HepG2 (cell line): ENCODE data around the gene PMEPA1. TPM values are rescaled to one million over a fixed set of nuclear protein-coding genes. Genes with fewer than 3 reads are reported as not detected.

ENCODE experiments used
- ATAC-seq: fragments of 200-7000 bp; cut with Tn5 transposase; 3 replicates; pipeline ENCODE4 v1.9.1; 2020; ENCODE audit warnings: mild to moderate bottlenecking, moderate library complexity
- BruUV-seq: library from RNA; stranded (reverse); fragments of 400-500 nt; replicated peaks from 2 replicates; lab custom pipeline; 2021; lab: Mats Ljungman, UMichigan
- CTCF ChIA-PET: fragments of 300-600 bp; formaldehyde crosslinking; extraction: SDS; loops from one replicate; lab custom pipeline; 2021; ENCODE audit warnings: low total read pairs, inconsistent platforms, low intra/inter-chr PET ratio; lab: Yijun Ruan, JAX
- POLR2A ChIA-PET: fragments of 350-600 bp; sonication (Branson Sonifier 250); formaldehyde crosslinking; loops from one replicate; lab custom pipeline; 2020; ENCODE audit warnings: antibody characterized with exemption, inconsistent platforms; lab: Yijun Ruan, JAX
- DNase-seq: peaks from one replicate; pipeline ENCODE4 v3.0.0-alpha.2; 2015; ENCODE audit warnings: low spot score
- FAIRE-seq: peaks from 3 replicates; lab custom pipeline; 2011; peaks lifted over from hg19 to GRCh38; lab: Jason Lieb, UNC
- H2AFZ ChIP-seq: one replicate; pipeline ENCODE4 v1.6.1; 2011; ENCODE audit warnings: low read length, inconsistent platforms
- H3K27ac ChIP-seq: fragments of 300-600 bp; 3 replicates; pipeline ENCODE4 v1.8.0; 2011; ENCODE audit warnings: mixed run types, mild to moderate bottlenecking, mixed read lengths, low read length, inconsistent platforms; ENCODE audit not compliant: insufficient read depth; ENCODE audit errors: extremely low read length
- H3K27me3 ChIP-seq, 2 experiments: fragments of 200-600 bp in 1 of 2; 2 replicates in 1 of 2; 3 replicates in 1 of 2; pipeline versions ENCODE4 v1.6.0 to v1.8.0; 2011; ENCODE audit warnings: low read length in 2 of 2, mild to moderate bottlenecking in 2 of 2, moderate library complexity in 2 of 2, inconsistent platforms in 1 of 2; ENCODE audit not compliant: insufficient read depth in 2 of 2, control insufficient read depth in 1 of 2
- H3K36me3 ChIP-seq, 2 experiments: fragments of 200-600 bp in 1 of 2; replicated peaks in 1 of 2; 2 replicates in 1 of 2; 3 replicates in 1 of 2; pipeline versions ENCODE4 v1.5.1 to v1.8.0; 2011; ENCODE audit warnings: low read length in 2 of 2, inconsistent platforms in 1 of 2; ENCODE audit not compliant: insufficient read depth in 2 of 2, control insufficient read depth in 1 of 2
- H3K4me1 ChIP-seq: 2 replicates; pipeline ENCODE4 v1.5.1; 2012; ENCODE audit warnings: low read length, inconsistent platforms; ENCODE audit not compliant: insufficient read depth
- H3K4me2 ChIP-seq: 2 replicates; pipeline ENCODE4 v1.6.0; 2011; ENCODE audit warnings: low read depth, low read length, inconsistent platforms
- H3K4me3 ChIP-seq, 3 experiments: fragments of 200-600 bp in 1 of 3; sonication (generic), shearing (Covaris generic) in 1 of 3; replicated peaks in 1 of 3; 2 replicates each; pipeline ENCODE4 v1.5.1; 2011 to 2016; ENCODE audit warnings: low read length in 3 of 3, inconsistent platforms in 2 of 3, low read depth in 2 of 3, mild to moderate bottlenecking in 2 of 3, control low read depth in 1 of 3, mixed read lengths in 1 of 3; ENCODE audit not compliant: insufficient read depth in 1 of 3
- H3K79me2 ChIP-seq: one replicate; pipeline ENCODE4 v1.6.1; 2011; ENCODE audit warnings: low read length, inconsistent platforms; ENCODE audit not compliant: insufficient read depth
- H3K9ac ChIP-seq: 2 replicates; pipeline ENCODE4 v1.6.0; 2011; ENCODE audit warnings: mild to moderate bottlenecking, low read depth, low read length, inconsistent platforms; ENCODE audit not compliant: insufficient read depth
- H3K9me3 ChIP-seq: 2 replicates; pipeline ENCODE4 v1.5.1; 2012; ENCODE audit warnings: mild to moderate bottlenecking, low read length
- H4K20me1 ChIP-seq: 2 replicates; pipeline ENCODE4 v1.6.0; 2011; ENCODE audit warnings: inconsistent platforms, mild to moderate bottlenecking, low read length, moderate library complexity; ENCODE audit not compliant: insufficient read depth
- BCL6 ChIP-seq: IDR thresholded peaks from 2 replicates; pipeline ENCODE4 v1.6.1; 2016; ENCODE audit warnings: missing genetic modification reagents, missing compliant biosample characterization
- CHCHD3 ChIP-seq: sonication (generic); formaldehyde crosslinking; IDR thresholded peaks from 2 replicates; pipeline ENCODE4 v1.8.0; 2022; ENCODE audit warnings: mild to moderate bottlenecking, missing genetic modification reagents, moderate library complexity
- REXO4 ChIP-seq: sonication (generic); formaldehyde crosslinking; IDR thresholded peaks from 2 replicates; pipeline ENCODE4 v1.8.0; 2022; ENCODE audit warnings: missing genetic modification reagents, mild to moderate bottlenecking, borderline replicate concordance
- SUZ12 ChIP-seq: fragments of 150-350 bp; IDR thresholded peaks from 2 replicates; pipeline ENCODE4 v1.6.1; 2014; ENCODE audit warnings: low read depth, low read length
- THYN1 ChIP-seq: sonication (generic); formaldehyde crosslinking; IDR thresholded peaks from 2 replicates; pipeline ENCODE4 v1.8.1; 2023; ENCODE audit warnings: low read depth, mild to moderate bottlenecking, moderate library complexity, missing genetic modification reagents, borderline replicate concordance
- ZHX1 ChIP-seq: sonication (generic); formaldehyde crosslinking; IDR thresholded peaks from 2 replicates; pipeline ENCODE4 v1.8.1; 2022; ENCODE audit warnings: low read depth, mild to moderate bottlenecking, missing genetic modification reagents
- ZNF234 ChIP-seq: sonication (generic); formaldehyde crosslinking; conservative IDR thresholded peaks from 2 replicates; pipeline ENCODE4 v1.5.1; 2020; ENCODE audit warnings: mild to moderate bottlenecking, missing genetic modification reagents
- ZNF704 ChIP-seq: sonication (generic); formaldehyde crosslinking; IDR thresholded peaks from 2 replicates; pipeline ENCODE4 v1.8.1; 2023; ENCODE audit warnings: mild to moderate bottlenecking, inconsistent platforms, moderate library complexity, missing genetic modification reagents, borderline replicate concordance
- ZNF720 ChIP-seq: sonication (generic); formaldehyde crosslinking; IDR thresholded peaks from 2 replicates; pipeline ENCODE4 v1.4.0; 2020; ENCODE audit warnings: missing genetic modification reagents
- WGBS: methylation state at CpG from one replicate; pipeline ENCODE4 v1.1.6; 2017; ENCODE audit warnings: low lambda C conversion rate; 5-methylcytosine and 5-hydroxymethylcytosine counted together
- in situ Hi-C: cut with HindIII; loops from 2 replicates; pipeline ENCODE4 v1.10.0; 2017; ENCODE audit warnings: low pct_unique_long_range_greater_than_20kb; ENCODE audit not compliant: extremely low pct_ligation_motif_present
- intact Hi-C: fragments of 100-400 bp; cut with micrococcal nuclease; formaldehyde crosslinking; loops from one replicate; pipeline ENCODE4 v1.10.0; 2022; ENCODE audit not compliant: unreplicated experiment
- polyA plus RNA-seq, 8 experiments: library from polyadenylated mRNA; depleted of rRNA in 3 of 8; stranded (reverse) in 7 of 8; unstranded in 1 of 8; fragments of >200 nt; fragmentation: Illumina TruSeq in 4 of 8; extraction: Trizol in 4 of 8; gene quantifications; 2 replicates each; pipeline versions ENCODE4 v1.2.1 to v1.2.3, GENCODE V29; 2011 to 2016; ENCODE audit warnings: low read depth in 4 of 8, missing spikeins in 1 of 8, mixed read lengths in 1 of 8; ENCODE audit not compliant: insufficient read depth in 1 of 8
- total RNA-seq, 5 experiments: library from RNA; depleted of rRNA; stranded (reverse); fragments of >200 nt; fragmentation: Illumina TruSeq; extraction: Trizol; gene quantifications; 2 replicates each; pipeline ENCODE4 v1.2.3, GENCODE V29; 2016; ENCODE audit warnings: low read depth in 1 of 5

PMEPA1 gene
- total and polyA plus RNA-seq, 2 of the 13 experiments (the other 11 are each of a cell fraction or from before 2014, with no cell fraction given) = not detected

- TF ChIP-seq REXO4 (no peak), ZNF234 (CRISPR knock-in tag) (no peak), THYN1 (CRISPR knock-in tag) (no peak), ZNF704 (CRISPR knock-in tag) (no peak), CHCHD3 (CRISPR knock-in tag) (no peak), BCL6 (CRISPR knock-in tag) (no peak), SUZ12 (no peak), ZNF720 (CRISPR knock-in tag) (no peak), ZHX1 (no peak)
- TF ChIP-seq, all 625 proteins: peak for 0
- POLR2A ChIA-PET = no interaction called here
- no peak overlapping the region for H2AFZ ChIP-seq
- H3K9ac ChIP-seq = no peak overlapping the region
- peaks cover 23 to 78% of the 10 kb centered on the region in 2 experiments for H3K27me3 ChIP-seq
- H3K4me2 ChIP-seq = no peak overlapping the region
- no peak overlapping the region for H3K27ac ChIP-seq
- DNase-seq (no peak), ATAC-seq (no peak), FAIRE-seq (no peak)
- no peaks in the 10 kb centered on the region for H3K9me3 ChIP-seq
- intact Hi-C loops = no loop called here
- in situ Hi-C loops = loop anchor here (5.0 kb wide), 1 partner anchor 528 kb away; no protein-coding TSS in a partner anchor
- no peaks in the 10 kb centered on the region for H3K36me3 ChIP-seq
- CTCF ChIA-PET = no interaction called here
- no peaks in the 10 kb centered on the region for H3K4me1 ChIP-seq
- peaks cover 3% of the 10 kb centered on the region; the same call in 1 of the 2 replicates for H4K20me1 ChIP-seq
- WGBS = 31% methylated on average over 14 of the region's 14 CpGs
- BruUV-seq = no TSS peak
- H3K79me2 ChIP-seq = no peaks in the 10 kb centered on the region
- H3K4me3 ChIP-seq = no peak overlapping the region
These were observed 60.2 kb downstream of the PMEPA1 start for GRCh38 chr20:57649617-57650015.
